Neural progenitor cell (in vitro differentiated cells): ENCODE results near the gene SLC34A1. TPM values are rescaled to one million over a fixed set of nuclear protein-coding genes. Genes with fewer than 3 reads are reported as not detected.
"Not testable (repeated sequence)": the region's sequence is repeated elsewhere in the genome, so short reads cannot be mapped to it uniquely, and the experiment has no call there.

Experiments
- DNase-seq: peaks from one replicate; pipeline ENCODE4 v3.0.0-alpha.2; 2016; ENCODE audit warnings: low spot score
- H2AFZ ChIP-seq: fragments of 200-600 bp; sonication (generic); replicated peaks from 2 replicates; pipeline ENCODE4 v1.6.1; 2016; ENCODE audit warnings: antibody characterized with exemption
- H3F3A ChIP-seq: fragments of 200-600 bp; sonication (generic); 2 replicates; pipeline ENCODE4 v1.6.1; 2016; ENCODE audit warnings: antibody characterized with exemption, low read depth
- H3K27ac ChIP-seq: fragments of 200-600 bp; sonication (generic); 2 replicates; pipeline ENCODE4 v1.5.1; 2016; ENCODE audit warnings: mild to moderate bottlenecking
- H3K27me3 ChIP-seq: fragments of 200-600 bp; sonication (generic); 2 replicates; pipeline ENCODE4 v1.6.1; 2016; ENCODE audit warnings: mild to moderate bottlenecking, moderate library complexity
- H3K36me3 ChIP-seq: fragments of 200-600 bp; sonication (generic); 2 replicates; pipeline ENCODE4 v1.5.1; 2016
- H3K4me1 ChIP-seq: fragments of 200-600 bp; sonication (generic); 2 replicates; pipeline ENCODE4 v1.6.1; 2016; ENCODE audit warnings: mixed run types
- H3K4me2 ChIP-seq: fragments of 200-600 bp; sonication (generic); 2 replicates; pipeline ENCODE4 v1.6.1; 2016
- H3K4me3 ChIP-seq: fragments of 200-600 bp; sonication (generic); 2 replicates; pipeline ENCODE4 v1.5.1; 2016
- H3K79me2 ChIP-seq: fragments of 200-600 bp; sonication (generic); 2 replicates; pipeline ENCODE4 v1.6.1; 2016; ENCODE audit warnings: low read depth
- H3K9ac ChIP-seq: fragments of 200-600 bp; sonication (generic); 2 replicates; pipeline ENCODE4 v1.6.1; 2016
- H3K9me3 ChIP-seq: fragments of 200-600 bp; sonication (generic); 2 replicates; pipeline ENCODE4 v1.5.1; 2016; ENCODE audit warnings: low read depth
- H4K20me1 ChIP-seq: fragments of 200-600 bp; sonication (generic); 2 replicates; pipeline ENCODE4 v1.6.1; 2016; ENCODE audit warnings: low read depth
- H3K27ac Mint-ChIP-seq: 3 replicates; pipeline ENCODE4 v1.8.0; 2021; ENCODE audit warnings: mixed read lengths
- H3K27me3 Mint-ChIP-seq: 2 replicates; pipeline ENCODE4 v1.8.0; 2022; ENCODE audit warnings: low read depth, mild to moderate bottlenecking, inconsistent platforms, moderate library complexity, mixed read lengths; ENCODE audit not compliant: insufficient read depth
- H3K36me3 Mint-ChIP-seq: 3 replicates; pipeline ENCODE4 v1.8.0; 2021; ENCODE audit warnings: mixed read lengths
- H3K4me1 Mint-ChIP-seq: 3 replicates; pipeline ENCODE4 v1.8.0; 2021; ENCODE audit warnings: mixed read lengths
- H3K4me3 Mint-ChIP-seq: 3 replicates; pipeline ENCODE4 v1.8.0; 2021; ENCODE audit warnings: mild to moderate bottlenecking, moderate library complexity, mixed read lengths
- H3K9me3 Mint-ChIP-seq: 3 replicates; pipeline ENCODE4 v1.8.0; 2020; ENCODE audit warnings: mixed read lengths
- CTCF ChIP-seq: fragments of 200-600 bp; sonication (generic); IDR thresholded peaks from 2 replicates; pipeline ENCODE4 v1.5.1; 2017; ENCODE audit warnings: antibody characterized with exemption, mild to moderate bottlenecking
- EZH2 ChIP-seq: fragments of 200-600 bp; sonication (generic); IDR thresholded peaks from 2 replicates; pipeline ENCODE4 v1.6.1; 2017; ENCODE audit warnings: antibody characterized with exemption, mild to moderate bottlenecking, moderate library complexity
- EZH2phosphoT487 ChIP-seq: fragments of 200-600 bp; sonication (generic); IDR thresholded peaks from 2 replicates; pipeline ENCODE4 v1.6.1; 2017; ENCODE audit warnings: antibody characterized with exemption
- total RNA-seq: library from RNA; depleted of rRNA; stranded (reverse); fragments of >200 nt; gene quantifications from 2 replicates; pipeline ENCODE4 v1.2.3, GENCODE V29; 2015; ENCODE audit warnings: low replicate concordance

Gene SLC34A1
- total RNA-seq, 1 donor from 2014 or later, result not detected

GRCh38 chr5:177372910-177373309 lies 11.3 kb upstream of the SLC34A1 start:
- Histone ChIP-seq H3K4me1 (peaks cover 6% of the 10 kb centered on the region), H3K9ac (no peak overlapping the region), H3F3A (peaks cover 41% of the 10 kb centered on the region), H3K36me3 (no peaks in the 10 kb centered on the region), H3K27ac (no peak overlapping the region), H3K9me3 (no peaks in the 10 kb centered on the region), H3K27me3 (peaks cover 10% of the 10 kb centered on the region), H3K4me3 (no peak overlapping the region), H4K20me1 (no peaks in the 10 kb centered on the region), H3K4me2 (no peak overlapping the region), H3K79me2 (no peaks in the 10 kb centered on the region), H2AFZ (no peak overlapping the region)
- H3K4me3 Mint-ChIP-seq, result no peak overlapping the region
- H3K9me3 Mint-ChIP-seq, result no peaks in the 10 kb centered on the region
- H3K36me3 Mint-ChIP-seq, result peaks cover 2% of the 10 kb centered on the region
- DNase-seq, result no peak
- no peak overlapping the region for H3K27ac Mint-ChIP-seq
- no peak for TF ChIP-seq EZH2
- no peak for TF ChIP-seq CTCF
- TF ChIP-seq EZH2phosphoT487, result no peak
- peaks cover 19% of the 10 kb centered on the region for H3K4me1 Mint-ChIP-seq
- peaks cover 17% of the 10 kb centered on the region for H3K27me3 Mint-ChIP-seq

- TF ChIP-seq EZH2 (no peak), CTCF (no peak), EZH2phosphoT487 (no peak)
- H3K4me1 ChIP-seq, result peaks cover 6% of the 10 kb centered on the region
- Mint-ChIP-seq H3K36me3 (peaks cover 2% of the 10 kb centered on the region), H3K27me3 (peaks cover 15% of the 10 kb centered on the region), H3K4me1 (peaks cover 14% of the 10 kb centered on the region), H3K27ac (no peak overlapping the region), H3K9me3 (no peaks in the 10 kb centered on the region), H3K4me3 (no peak overlapping the region)
- no peak overlapping the region for H3K9ac ChIP-seq
- H3K36me3 ChIP-seq, result no peaks in the 10 kb centered on the region
- no peak overlapping the region for H3K27ac ChIP-seq
- H3K27me3 ChIP-seq, result peaks cover under 1% of the 10 kb centered on the region
- H3K4me3 ChIP-seq, result no peak overlapping the region
- no peak overlapping the region for H3K4me2 ChIP-seq
- peaks cover 36% of the 10 kb centered on the region for H3F3A ChIP-seq
- no peak overlapping the region for H2AFZ ChIP-seq
- H3K9me3 ChIP-seq, result no peaks in the 10 kb centered on the region
- no peaks in the 10 kb centered on the region for H4K20me1 ChIP-seq
- H3K79me2 ChIP-seq, result no peaks in the 10 kb centered on the region
- DNase-seq, result no peak
Measured at GRCh38 chr5:177373806-177374205, 10.4 kb upstream of the SLC34A1 start.

- peaks cover 2% of the 10 kb centered on the region for H3K36me3 Mint-ChIP-seq
Measured at GRCh38 chr5:177374211-177374610, 10.0 kb upstream of the SLC34A1 start.

GRCh38 chr5:177375516-177375915 lies 8.7 kb upstream of the SLC34A1 start:
- not testable (repeated sequence) for H3K36me3 Mint-ChIP-seq, H3K27ac Mint-ChIP-seq, H3K36me3 ChIP-seq, H3K27me3 Mint-ChIP-seq, H3K4me2 ChIP-seq, H3K4me3 Mint-ChIP-seq, H3K27ac ChIP-seq, H3K4me1 ChIP-seq, H3K9ac ChIP-seq, H3K9me3 ChIP-seq, H3K9me3 Mint-ChIP-seq, DNase-seq, H3K4me3 ChIP-seq, H2AFZ ChIP-seq, H4K20me1 ChIP-seq, H3K79me2 ChIP-seq, H3K27me3 ChIP-seq
- peaks cover 19% of the 10 kb centered on the region for H3F3A ChIP-seq
- peaks cover 13% of the 10 kb centered on the region for H3K4me1 Mint-ChIP-seq

More at GRCh38 chr5:177374211-177374610, 10.0 kb upstream of the SLC34A1 start:
- Histone ChIP-seq H4K20me1 (no peaks in the 10 kb centered on the region), H3K4me3 (no peak overlapping the region), H3F3A (peaks cover 32% of the 10 kb centered on the region), H3K79me2 (no peaks in the 10 kb centered on the region), H3K9me3 (no peaks in the 10 kb centered on the region), H3K9ac (no peak overlapping the region), H3K36me3 (no peaks in the 10 kb centered on the region), H3K27ac (no peak overlapping the region), H3K4me2 (no peak overlapping the region), H3K4me1 (peaks cover 6% of the 10 kb centered on the region), H3K27me3 (no peaks in the 10 kb centered on the region), H2AFZ (no peak overlapping the region)
- no peak overlapping the region for H3K27ac Mint-ChIP-seq
- no peak overlapping the region for H3K4me3 Mint-ChIP-seq
- DNase-seq, result no peak
- H3K9me3 Mint-ChIP-seq, result no peaks in the 10 kb centered on the region
- H3K27me3 Mint-ChIP-seq, result peaks cover 12% of the 10 kb centered on the region
- TF ChIP-seq EZH2 (no peak), EZH2phosphoT487 (no peak), CTCF (no peak)
- peaks cover 11% of the 10 kb centered on the region for H3K4me1 Mint-ChIP-seq
